Measurements from ENCODE around the gene PRX.
"Not testable (repeated sequence)": the region's sequence is repeated elsewhere in the genome, so short reads cannot be mapped to it uniquely, and the experiment has no call there.

PRX gene

GRCh38 chr19:40389404-40390083 lies 23.6 kb downstream of the PRX start:
- no peak for DNase-seq (ENCODE audit: low read depth in 3 of 3, low spot score in 1 of 3)

GRCh38 chr19:40388481-40388880 lies 24.7 kb downstream of the PRX start:
- no peak for DNase-seq (ENCODE audit: low read depth in 3 of 3, low spot score in 1 of 3)

- DNase-seq (ENCODE audit: low read depth in 3 of 3, low spot score in 1 of 3), result no peak
These were observed 26.0 kb downstream of the PRX start for GRCh38 chr19:40387155-40387554.

GRCh38 chr19:40383668-40384248 lies 29.4 kb downstream of the PRX start:
- DNase-seq (ENCODE audit: low read depth in 3 of 3, low spot score in 1 of 3), result no peak

- no peak for DNase-seq (ENCODE audit: low read depth in 3 of 3, low spot score in 1 of 3)
These were observed 31.9 kb downstream of the PRX start for GRCh38 chr19:40381321-40381720.

GRCh38 chr19:40380199-40381037 lies 32.8 kb downstream of the PRX start:
- no peak for DNase-seq (ENCODE audit: low read depth in 3 of 3, low spot score in 1 of 3)

GRCh38 chr19:40379446-40380198 lies 33.6 kb downstream of the PRX start:
- DNase-seq (ENCODE audit: low read depth in 3 of 3, low spot score in 1 of 3), result no peak

- no peak for DNase-seq (ENCODE audit: low read depth in 3 of 3, low spot score in 1 of 3)
These were observed 34.7 kb downstream of the PRX start for GRCh38 chr19:40378509-40378908.

- DNase-seq (ENCODE audit: low read depth in 3 of 3, low spot score in 1 of 3), result no peak
These were observed 35.2 kb downstream of the PRX start for GRCh38 chr19:40377876-40378385.

- no peak for DNase-seq (ENCODE audit: low read depth in 3 of 3, low spot score in 1 of 3)
These were observed 36.8 kb downstream of the PRX start for GRCh38 chr19:40376286-40376862.

- DNase-seq (ENCODE audit: low read depth in 3 of 3, low spot score in 1 of 3), result no peak
These were observed 39.1 kb downstream of the PRX start for GRCh38 chr19:40374084-40374483.

GRCh38 chr19:40371802-40372122 lies 41.4 kb downstream of the PRX start:
- no peak for DNase-seq (ENCODE audit: low read depth in 3 of 3, low spot score in 1 of 3)

GRCh38 chr19:40370997-40371801 lies 42.0 kb downstream of the PRX start:
- DNase-seq (ENCODE audit: low read depth in 3 of 3, low spot score in 1 of 3), result no peak

- DNase-seq (ENCODE audit: low read depth in 3 of 3, low spot score in 1 of 3), result not testable (repeated sequence)
These were observed 42.9 kb downstream of the PRX start for GRCh38 chr19:40370253-40370652.

GRCh38 chr19:40369797-40370196 lies 43.4 kb downstream of the PRX start:
- no peak for DNase-seq (ENCODE audit: low read depth in 3 of 3, low spot score in 1 of 3)

- no peak for DNase-seq (ENCODE audit: low read depth in 3 of 3, low spot score in 1 of 3)
These were observed 45.4 kb downstream of the PRX start for GRCh38 chr19:40367577-40368434.

GRCh38 chr19:40366697-40367561 lies 46.2 kb downstream of the PRX start:
- DNase-seq (ENCODE audit: low read depth in 3 of 3, low spot score in 1 of 3), result no peak
